GM18498 (cell line): ENCODE measurements around the gene VASN.
A peak's percentile ranks its signal among the peaks of the same experiment; 100 is the strongest.

ENCODE experiments used
- ATAC-seq: cut with Tn5 transposase; IDR thresholded peaks from one replicate; pipeline ENCODE4 v1.9.1; 2021; ENCODE audit warnings: mild to moderate bottlenecking, moderate library complexity; ENCODE audit not compliant: unreplicated experiment

The VASN gene

DNA sequence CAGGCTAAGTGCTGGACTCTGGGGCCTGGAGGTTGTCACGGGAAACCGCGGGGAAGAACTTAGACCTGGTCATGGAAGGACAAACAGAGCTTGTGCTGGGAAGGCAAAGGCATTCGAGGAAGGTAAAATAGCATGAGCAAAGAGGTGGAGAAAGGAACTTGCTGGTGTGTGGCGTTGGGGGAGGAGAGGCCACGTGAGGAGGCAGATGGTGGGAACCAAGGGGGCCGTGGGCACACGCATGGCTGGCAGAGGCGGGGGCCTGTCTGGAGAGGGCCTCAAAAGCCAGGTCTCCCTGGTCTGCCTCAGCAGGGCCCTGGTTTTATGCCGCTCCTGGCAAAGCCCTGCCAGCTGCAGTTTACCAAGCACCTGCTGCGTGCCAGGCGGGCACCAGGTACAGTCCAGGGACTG, 29.4 kb downstream of the VASN start:
- ATAC-seq: no peak

DNA sequence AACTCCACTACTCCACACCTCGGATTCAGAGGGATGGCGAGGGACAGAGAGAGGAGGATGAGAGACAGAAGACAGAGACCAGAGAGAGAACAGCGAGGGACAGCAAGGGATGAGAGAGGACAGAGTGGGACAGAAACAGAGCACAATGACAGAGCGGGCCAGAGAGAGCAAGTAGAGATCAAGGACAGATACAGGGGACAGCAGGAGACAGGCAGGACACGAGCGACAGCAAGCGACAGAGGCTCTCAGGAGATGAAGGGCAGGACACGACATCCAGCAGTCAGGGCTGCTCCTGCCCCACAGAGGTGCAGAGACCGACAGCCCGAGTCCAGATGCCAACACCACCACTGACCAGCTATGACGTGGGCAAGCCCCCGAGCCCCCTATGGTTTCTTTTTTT, 29.9 kb downstream of the VASN start:
- ATAC-seq: no peak

DNA sequence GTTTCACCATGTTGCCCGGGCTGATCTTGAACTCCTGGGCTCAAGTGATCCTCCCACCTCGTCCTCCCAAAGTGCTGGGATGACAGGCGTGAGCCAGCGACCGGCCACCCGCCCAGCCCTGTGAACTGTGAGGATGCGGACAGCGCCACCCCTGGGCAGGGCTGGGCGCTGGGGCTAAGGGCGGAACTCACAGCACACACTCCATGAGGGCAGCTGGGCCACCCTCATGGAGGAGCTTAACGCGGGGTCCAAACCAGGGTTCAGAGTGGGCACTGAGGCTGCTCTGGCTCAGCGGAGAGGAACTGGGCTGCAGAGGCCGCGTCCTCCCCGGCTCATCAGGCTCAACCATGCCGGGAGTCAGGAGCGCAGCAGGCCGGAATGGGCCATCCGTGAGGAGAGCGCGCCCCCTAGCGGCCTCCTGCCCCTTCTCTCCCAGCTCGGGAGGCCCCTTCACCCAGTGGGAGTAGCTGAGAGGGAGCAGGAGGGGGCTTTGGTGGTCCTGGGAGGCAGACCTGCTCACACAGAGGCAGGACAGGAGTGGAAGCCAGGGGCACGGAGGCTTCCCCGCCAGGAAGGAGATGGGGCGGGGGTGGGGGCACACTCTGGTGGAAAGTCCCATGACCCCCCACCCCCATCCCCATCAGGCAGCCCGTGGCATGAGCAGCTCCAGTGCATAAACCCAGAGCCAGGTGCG, 30.9 kb downstream of the VASN start:
- ATAC-seq: peak; percentile 62

DNA sequence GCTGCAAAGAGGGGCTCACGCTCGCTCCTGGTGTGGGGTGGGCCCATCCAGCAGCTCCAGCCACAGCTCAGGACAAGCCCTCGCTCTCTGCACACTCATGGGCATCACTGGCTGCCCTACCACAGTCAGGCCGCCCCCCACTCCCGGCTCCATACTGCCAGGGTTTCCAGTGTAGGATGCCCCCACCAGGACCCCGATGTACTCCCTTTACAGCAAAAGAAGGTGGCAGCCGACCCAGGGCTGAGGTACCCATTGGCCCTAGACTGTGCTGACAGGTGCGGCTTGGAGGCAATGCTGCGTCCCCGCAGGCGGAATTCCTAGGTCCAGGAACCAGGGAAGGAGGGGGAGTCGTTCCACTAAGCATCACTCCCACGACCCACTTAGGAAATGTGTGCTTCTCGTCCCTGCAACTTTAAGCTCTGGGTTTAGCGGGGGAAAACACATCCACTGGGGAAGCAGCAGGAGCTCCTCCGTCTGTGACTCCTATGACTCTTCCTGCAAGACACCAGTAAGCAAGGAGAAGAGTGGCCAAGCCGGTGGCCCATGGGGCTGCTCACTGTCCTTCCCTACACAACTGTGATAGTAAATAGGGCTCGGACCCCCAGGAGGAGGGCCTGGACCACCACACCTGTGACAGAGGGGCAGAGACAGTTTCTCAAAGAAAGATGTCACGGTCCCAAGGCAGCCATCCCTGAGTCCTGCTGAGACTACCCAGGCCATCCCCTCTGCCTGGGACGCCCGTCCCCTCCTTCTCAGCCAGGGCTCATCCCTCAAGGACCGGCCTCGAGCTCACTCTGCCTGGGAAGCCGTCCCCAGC, 31.7 kb downstream of the VASN start:
- no peak for ATAC-seq

DNA sequence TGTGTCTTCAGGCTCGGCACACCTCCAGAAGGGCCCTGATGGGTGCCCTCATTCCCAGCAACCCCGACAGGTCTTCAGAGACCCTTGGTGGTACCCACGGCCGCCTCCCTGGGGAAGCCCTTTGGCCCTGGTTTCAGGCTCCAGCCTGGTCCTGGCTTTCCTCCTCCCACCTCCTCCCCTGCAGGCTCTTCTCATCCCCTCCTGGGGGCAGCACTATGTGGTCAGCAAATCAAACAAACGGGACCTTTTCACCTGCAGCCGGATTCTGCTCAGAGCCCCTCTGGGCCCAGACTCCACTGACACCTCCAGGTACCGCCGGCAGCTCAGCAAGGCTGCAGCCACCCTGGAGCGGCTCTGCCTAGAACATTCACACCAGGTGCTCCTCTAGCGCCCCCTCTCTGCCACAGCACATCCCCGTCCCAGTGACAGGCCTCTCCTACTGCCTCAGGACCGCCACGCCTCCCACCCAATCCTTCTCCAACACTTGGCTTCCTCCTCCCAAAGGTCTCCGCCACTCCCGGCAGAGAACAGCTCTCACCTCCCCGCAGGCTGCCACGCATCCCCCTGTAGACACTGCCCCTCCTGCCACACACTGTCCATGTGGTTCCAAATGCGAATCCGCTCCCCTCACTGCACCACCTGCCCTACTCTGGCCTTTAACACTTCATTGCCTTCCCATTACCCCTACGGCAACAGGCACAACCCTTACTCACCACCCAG, 32.8 kb downstream of the VASN start:
- no peak for ATAC-seq

DNA sequence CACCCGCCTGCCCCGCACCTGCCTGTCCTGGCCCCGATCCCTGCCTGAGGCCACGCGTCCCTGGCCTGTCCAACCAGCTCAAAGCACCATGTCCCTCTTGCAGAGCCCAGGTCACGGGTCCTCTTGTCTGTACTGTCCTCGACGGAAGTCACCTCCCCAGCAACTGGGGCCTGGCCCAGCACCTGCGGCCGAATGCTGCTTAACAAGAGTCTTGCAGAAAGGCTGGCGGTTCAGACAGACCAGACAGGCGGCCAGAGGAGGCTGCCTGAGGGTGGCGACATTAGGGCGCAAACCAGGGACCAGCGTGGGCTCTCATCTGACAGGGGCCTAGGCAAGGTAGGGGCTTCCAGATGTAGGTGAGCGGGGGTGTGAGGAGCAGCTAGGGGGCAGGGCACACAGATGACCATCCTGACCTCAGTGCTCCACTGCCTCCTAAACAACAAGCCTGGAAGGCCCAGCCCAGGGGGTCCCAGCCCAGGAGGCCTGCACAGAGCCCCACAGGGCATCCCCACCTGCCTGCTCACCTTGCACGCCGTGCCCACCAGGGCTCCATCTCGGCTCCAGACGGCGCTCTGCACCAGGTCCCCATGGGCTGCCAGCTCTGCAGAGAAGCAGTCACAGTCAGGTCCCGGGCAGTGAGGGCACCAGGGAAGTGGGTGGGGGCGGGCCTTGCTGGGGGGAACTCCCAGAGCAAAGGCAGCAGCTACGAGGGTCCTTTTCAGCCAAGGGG, 33.5 kb downstream of the VASN start:
- ATAC-seq: no peak

DNA sequence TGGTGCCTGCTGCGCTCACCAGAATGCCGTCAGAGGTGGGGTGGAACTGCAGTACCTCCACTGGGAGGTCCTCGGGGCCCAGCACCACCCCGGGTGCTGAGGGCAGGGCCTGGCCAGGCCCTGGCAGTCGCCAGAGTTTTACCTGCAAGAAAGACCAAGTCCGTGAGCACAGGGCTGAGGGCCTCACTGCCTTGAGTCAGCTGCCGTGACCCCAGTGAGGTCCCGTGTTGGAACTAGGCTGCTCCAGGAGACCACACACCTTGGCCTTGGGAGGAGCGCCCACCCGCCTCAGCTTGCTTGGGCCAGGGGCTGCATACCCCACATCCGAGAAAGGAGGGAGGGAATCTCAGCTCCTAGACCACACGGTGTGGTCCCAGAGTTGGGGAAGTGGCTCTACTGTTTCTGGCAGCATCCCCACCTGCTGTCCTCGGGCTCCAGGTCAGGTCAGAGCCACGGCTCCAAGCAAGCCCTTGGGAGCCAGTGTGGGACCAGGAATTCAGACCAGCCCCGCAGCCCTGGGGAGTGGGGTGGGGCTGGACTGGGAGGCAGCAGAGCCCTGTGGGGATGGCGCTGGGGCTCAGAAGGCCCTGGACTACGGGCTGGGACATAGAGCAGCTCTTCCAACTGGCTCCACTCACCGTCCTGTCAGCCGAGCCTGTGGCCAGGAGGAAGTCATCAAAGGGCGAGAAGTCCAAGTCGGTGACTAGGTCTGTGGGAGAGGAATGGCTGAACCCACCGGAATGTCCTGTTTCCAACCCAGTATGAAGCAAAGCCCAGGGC, 36.1 kb downstream of the VASN start:
- ATAC-seq: no peak

DNA sequence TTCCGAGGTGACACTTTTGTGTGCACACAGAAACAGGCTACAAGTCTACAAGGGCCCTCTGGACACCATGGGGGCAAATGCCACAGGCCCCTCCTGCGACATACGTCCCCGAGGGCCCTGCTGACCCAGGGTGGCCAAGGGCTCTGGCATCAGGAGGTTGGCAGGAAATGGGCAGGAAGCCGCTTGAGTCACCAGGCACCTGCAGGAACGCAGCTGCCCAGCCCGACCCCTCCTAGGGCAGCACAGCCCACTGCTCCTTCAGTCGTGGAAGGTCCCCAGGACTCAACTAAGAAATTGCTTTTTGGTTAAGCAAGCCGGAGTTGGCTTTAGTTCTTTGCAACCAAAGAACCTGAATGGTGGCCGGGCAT, 36.7 kb downstream of the VASN start:
- ATAC-seq: no peak

DNA sequence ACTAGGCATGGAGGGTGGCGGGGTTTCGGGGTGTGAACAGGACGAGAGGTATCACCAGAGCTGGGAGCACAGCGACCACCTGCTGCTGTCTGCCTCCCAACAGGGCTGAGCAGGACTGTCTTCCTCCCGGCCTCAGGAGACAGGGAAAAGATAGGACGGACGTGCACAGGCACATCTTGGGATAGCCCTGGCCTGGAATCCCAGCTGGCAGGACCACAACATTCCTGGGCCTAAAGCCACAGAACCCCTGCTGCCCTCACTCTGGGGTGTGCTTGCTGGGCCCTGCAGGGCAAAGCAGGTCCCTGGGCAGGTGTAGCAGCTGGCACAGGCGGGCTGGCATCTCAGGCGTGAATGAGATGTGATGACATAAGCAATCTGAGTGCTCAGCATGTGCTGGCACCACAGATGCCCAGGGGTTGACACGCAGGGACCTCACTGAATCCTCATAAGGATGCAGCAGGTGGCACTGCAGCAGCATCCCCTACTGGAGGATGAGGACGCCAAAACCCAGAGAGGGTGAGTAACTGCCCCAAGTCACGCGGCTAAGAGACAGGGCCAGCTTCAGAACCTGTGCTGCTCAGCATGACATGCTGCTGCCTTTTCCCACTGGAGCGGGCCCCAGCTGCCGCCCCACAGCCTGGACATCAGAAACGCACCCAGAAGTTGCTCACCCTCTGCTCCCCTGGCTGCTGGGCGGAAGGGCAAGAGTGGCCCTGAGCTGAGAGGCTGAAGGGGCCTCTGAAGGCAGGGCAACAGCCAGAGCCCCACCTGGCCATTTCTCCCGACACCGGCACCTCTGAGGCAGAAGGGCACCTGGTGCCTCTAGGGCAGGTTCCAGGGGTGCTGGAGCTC, 37.7 kb downstream of the VASN start:
- ATAC-seq: no peak

DNA sequence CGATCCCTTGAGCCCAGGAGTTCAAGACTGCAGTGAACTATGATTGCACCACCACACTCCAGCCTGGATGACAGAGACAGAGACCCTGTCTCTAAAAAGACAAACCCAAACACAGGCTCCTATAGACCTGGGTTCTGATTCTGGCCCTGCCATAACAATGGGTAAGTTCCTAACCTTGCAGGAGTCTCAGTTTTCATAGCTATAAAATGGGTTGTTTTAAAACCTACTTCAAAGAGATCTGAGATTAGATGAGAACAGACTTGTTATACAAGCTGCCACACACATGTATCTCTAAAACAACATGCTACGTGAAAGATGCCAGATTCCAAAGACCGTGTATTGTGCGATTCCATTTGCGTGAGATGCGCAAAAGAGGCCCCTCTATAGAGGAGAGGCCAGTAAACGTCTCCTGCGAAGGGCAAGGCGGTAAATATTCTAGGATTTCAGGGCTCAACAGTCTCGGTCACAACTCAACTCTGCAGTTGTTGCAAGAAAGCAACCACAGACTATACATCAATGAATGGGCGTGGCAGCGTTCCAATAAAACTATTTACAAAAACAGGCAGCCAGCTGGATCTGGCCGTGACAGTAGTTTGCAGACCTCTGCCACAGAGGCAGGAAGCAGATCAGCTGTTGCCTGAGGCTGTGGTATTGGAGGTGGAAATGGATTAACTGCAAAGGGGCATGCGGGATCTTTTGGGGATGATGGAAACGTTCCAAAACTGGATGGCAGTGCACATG, 38.9 kb downstream of the VASN start:
- ATAC-seq: no peak

DNA sequence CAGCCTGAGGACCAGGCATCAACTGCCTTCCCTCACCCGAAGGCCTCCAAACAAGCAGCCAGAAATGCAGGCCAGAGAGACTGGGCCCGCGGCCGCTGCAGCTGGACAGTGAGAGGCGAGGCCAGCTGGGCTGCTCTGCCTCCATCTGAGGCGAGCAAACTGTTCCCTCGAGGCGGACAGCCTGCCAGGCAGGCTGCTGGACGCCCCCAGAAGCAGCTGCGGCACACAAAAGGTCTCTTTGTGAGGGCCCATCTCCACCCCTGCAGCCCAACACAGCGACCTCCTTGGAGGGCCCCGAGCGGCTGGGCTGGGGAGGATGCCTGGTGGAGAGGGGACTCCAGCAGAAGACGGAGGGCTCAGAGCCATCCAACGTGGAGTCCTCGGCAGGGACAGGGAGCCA, 40.0 kb downstream of the VASN start:
- ATAC-seq: no peak

DNA sequence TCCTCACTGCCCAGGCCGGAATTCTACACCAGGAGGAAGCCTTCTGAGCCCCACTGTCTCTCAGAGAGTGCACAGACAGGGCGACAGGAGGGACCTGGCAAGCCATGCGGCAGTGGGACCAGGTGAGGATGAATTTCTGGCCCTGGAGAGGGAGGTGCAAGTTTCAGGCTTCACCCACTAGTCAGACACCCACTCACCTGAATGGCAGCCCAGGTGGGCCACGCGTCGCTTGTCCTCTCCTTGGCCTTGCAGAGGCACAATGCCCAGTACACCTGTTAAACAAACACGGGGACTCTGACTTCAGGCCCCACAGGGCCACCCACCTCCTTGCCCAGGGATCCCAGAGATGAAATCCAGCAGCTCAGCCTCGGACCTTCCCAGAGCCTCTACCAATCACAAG, 40.5 kb downstream of the VASN start:
- ATAC-seq: no peak

DNA sequence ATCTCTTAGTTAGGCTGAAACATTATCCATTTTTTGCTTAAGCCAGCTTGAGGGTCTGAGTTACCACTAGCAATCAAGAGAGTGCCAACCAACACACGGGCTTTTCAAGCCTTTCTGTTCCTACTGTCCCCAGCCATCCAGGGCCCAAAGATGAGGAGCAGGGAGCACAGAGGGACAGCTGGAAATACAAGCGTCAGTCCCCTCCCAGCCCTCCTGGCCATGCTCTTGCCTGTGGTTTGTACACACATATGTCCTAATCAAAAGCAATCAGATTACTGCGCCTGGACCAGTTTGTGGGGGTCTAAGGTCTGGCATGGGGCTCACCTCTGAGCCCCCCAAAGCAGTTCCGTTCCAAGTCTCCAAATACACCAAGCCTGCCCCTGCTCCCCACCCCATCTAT, 41.2 kb downstream of the VASN start:
- ATAC-seq: no peak

DNA sequence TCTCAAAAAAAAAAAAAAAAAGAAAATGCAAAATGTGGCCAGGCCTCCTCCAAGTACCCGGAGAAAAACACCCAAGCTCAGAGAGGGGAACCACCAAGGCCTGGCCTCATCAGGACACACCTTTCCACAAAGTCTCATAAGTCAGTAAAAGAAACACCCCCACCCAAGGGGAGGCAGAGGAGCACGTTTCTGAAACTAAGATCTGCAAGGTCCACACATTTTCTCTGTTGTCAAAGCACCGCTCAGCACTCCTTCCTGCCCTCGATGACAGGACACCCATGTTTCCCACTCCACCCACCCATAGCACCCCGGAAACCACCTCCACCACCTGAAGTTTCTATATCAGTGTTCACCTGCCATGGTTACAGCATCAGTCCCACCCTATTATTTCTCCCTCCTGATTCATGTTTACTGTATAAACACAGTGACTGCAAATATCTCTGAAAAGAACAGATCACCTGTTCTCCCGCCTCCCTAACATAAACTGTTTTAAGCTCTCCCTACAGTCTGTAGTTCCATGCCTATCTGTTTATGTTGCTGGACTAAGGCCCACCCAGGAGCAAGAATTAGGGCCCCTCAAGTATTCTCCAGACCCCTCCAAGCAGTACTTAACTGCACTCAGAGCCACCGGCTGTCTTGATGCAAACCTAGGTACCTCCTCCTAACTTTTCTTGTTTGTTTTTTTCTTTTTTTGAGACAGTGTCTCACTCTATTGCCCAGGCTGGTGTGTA, 42.7 kb downstream of the VASN start:
- peak; percentile 63 for ATAC-seq

DNA sequence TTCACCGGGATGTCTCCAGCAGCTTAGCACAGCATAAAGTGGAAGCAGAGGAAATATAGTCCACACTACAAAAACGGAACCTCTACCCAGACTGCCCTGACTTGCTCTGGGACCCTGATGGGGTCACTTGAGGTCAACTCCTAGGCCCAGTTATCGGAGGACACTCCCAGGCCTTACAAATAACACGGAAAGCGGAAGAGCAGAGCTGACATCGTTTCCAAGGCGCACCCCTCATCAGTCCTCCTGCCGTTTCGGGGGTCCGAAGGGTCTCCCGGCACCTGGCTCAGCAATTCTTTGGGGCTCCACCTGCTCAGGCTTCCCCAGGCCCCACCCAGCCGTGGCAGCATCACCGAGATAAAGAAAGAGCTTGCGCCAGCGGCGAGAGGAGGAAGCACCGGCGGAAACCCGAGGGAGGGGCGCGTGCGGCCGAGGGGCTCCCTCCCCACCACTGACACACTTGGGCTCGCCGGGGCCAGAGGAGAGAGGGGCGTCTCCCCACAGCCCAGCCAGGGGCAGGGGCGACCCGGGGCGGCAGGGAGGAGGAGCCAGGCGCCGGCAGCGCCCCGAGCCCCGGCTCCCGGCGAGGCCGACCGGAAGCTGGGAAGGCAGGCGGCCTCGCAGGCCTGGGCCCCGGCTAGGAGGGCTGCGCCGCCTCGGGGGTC, 44.0 kb downstream of the VASN start:
- peak; percentile 15 for ATAC-seq

DNA sequence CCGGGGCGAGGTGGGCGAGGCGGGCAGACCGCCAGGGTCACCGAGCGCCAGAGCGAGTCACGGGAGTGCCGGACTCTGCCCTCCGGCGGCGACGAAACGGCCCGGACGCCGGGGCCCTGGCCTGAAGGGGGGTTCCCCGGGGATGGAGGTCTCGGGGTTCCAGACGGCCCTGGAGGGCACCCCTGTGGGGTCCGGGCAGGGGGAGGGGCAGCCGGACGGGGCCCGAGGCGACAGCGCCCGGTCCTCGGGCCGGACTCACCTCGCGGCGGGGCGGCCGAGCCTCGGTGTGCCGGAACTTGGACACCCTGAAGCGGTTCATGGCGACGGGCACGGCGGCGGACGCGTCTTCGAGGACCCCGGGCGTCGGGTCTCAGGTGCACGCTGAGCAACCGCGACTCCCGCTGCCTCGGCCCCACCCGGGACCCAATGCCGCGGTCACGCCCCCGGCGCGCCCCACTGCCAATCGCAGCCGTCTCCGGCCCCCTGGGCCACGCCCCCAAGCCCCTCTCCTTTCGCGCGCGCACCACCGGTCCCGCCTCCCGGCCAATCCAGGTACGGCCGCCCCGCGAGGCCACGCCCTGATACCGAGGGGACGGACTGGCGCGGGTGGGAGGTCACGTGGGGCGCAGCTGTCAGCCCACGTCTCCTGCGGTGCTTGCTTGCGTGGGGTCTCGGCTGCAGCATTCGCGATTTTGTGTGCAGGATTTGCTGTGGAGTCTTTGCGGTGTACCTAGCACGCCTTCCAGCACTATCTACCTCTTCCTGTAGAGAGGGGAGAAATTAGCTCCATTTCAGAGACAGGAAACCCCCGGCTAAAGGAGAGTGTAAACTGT, 44.8 kb downstream of the VASN start, which contains the start of gene CORO7:
Gene CORO7, minus strand, starts transcription at position 397 of the 833 bp plus-strand sequence. Its CDS starts 78 bp downstream, at position 319.
- peak; percentile 75 for ATAC-seq
